Measurements from ENCODE around the gene DNAAF3.
A peak's percentile ranks its signal among the peaks of the same experiment; 100 is the strongest.

Gene DNAAF3

DNA sequence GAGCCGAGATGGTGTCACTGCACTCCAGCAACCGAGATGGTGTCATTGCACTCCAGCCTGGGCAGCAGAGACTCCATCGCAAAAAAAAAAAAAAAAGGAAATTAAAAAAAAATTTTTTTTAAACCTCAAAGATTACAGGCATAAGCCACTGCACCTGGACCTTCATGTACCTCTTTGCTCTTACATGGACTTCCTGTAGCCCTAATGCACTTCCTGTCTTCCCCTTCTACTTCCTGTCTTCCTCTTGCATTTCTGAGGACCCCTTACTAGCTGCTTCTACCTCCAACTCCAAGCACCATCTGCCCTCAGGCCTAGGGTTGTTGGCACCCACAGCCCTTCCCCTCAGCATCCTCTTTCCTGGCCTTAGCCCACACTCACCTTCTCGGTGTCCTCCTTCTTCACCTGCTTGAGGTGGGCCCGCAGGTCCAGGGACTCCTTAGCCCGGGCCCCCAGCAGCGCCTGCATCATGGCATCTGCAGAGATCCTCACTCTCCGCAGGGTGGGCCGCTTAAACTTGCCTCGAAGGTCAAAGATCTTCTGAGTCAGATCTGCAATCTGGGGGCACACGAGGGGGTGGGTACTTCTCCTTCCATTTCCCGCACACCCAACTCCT is 12.7 kb downstream of the DNAAF3 start:
- DNase-seq (ENCODE audit: low read depth): no peak

- no peak for DNase-seq (ENCODE audit: low read depth)
These were observed 14.4 kb downstream of the DNAAF3 start for GRCh38 chr19:55152017-55152416.

- DNase-seq (ENCODE audit: low read depth): no peak
These were observed 17.1 kb downstream of the DNAAF3 start, which contains the start of gene TNNT1 for GRCh38 chr19:55149078-55150003. Gene TNNT1, minus strand, starts transcription at chr19:55149206. Its CDS starts 2,049 bp downstream, at chr19:55147157.

DNA sequence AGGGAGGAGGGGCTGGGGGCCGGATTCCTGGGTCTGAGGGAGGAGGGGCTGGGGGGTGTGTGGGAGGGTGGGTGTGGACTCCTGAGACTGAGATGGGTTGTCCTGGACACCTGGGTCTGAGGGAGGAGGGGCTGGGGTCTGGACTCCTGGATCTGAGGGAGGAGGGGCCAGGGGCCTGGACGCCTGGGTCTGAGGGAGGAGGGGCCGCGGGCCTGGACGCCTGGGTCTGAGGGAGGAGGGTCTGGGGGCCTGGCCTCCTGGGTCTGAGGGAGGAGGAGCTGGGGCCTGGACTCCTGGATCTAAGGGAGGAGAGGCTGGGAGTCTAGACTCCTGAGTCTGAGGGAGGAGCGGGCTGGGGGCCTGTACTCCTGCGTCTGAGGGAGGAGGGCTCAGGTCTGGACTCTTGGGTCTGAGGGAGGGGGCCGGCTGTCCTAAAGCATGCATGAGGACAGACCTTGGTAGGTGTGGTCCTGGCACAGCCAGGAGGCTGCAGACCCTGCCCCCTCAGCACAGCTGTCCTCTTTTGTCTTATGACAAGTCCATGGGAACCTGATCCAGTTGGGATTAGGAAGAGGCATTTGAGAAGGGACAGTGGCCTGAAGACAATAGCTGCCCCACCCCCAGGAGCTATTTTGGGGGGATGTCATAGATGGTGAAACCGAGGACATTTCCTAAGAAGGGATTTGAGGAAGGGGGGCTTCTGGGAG is 18.7 kb downstream of the DNAAF3 start:
- no peak for DNase-seq (ENCODE audit: low read depth)

DNA sequence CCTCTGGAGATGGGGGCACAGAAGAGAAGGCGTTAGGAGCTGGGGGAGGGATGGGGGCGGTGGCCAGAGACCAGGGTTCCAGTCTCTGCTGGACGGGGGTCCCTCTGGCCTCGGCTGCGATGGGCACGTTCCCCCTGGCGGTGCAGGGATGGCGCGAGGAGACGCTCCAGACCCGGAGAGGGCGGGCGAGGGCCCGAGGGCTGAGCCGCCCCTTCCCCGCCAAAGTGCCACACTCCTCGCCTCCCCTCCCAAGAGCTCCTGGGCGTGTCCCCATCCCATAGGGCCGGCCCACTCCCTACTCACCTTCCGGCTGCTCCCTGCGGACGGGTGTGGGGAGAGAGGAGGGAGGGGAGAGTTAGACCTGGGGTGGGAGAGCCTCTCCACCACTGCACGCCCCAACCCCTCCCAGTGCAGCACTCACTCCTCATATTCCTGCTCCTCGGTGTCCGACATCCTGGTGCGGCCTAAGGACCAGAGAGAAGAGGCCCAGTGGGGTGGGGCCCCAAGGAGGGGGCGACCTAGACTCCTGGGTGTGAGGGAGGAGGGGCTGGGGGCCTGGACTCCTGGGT is 19.6 kb downstream of the DNAAF3 start:
- DNase-seq (ENCODE audit: low read depth): no peak

GRCh38 chr19:55146078-55146704 is 20.2 kb downstream of the DNAAF3 start:
- no peak for DNase-seq (ENCODE audit: low read depth)

GRCh38 chr19:55145232-55145631 is 21.2 kb downstream of the DNAAF3 start:
- no peak for DNase-seq (ENCODE audit: low read depth)

DNA sequence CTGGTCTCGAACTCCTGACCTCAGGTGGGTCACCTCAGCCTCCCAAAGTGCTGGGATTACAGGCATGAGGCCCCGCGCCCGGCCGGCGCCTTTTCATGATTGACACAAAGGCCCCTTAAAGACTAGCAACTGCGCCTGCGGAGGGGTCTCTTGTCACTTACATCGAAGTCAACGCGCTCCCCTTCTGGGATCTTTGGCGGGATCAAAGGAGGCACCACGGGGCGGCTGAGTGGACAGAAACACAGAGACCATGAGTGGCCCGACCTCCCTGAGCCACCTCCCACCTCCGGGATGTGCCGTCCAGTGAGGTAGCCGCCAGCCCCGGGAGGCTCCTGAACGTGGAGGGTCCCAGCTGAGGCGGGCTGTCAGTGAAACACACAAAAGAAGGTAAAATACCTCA is 24.7 kb downstream of the DNAAF3 start:
- no peak for DNase-seq (ENCODE audit: low read depth)

DNA sequence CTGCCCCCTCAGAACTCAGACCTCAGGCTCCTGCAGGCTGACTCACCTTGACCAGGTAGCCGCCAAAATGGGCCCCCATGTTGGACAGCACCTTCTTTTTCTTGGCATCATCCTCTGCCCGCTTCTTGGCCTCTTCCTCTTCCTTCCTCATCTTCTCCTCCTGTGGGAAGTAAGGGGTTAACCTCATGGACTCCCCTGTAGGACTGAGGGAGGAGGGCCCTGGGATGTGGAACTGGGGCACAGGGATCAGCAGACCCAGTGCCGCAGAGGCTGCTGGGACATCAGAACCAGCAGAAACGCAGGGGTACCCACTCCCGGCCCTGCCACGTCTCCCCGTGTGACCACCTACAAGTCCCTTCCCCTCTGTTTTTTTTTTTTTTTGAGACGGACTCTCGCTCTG is 28.5 kb downstream of the DNAAF3 start:
- DNase-seq (ENCODE audit: low read depth): no peak

DNA sequence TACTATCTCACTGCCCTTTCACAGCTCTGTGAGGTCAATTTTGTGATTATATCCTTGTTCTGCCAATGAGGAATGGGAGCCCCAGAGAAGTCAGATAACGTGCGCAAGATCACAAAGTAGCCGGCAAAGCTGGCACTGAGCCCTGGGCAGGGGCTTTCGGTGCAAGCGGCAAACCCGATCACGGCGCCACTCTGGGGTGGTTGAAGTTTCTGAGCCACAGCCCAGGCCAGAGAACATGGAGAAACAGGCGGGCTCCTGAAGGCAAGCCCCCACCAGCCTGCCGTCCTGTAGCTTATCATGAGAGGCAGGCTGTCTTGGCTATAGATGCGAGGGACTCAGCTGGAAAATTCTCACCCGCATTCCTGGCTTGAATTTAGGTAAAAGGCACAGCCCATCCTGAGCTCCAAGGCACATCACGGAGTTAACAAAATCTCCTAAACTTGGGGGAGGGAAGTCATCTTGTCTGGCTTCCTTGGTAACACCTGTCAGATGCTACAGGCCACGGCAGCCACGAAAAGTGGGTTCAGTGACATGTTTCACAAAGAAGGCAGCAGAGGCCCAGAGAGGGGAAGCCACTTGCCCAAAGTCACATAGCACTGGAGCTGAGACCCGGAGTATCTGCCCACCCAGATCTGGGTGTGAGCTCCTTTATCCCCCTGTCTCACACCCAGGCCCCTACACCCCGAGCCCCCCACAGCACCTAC is 29.9 kb downstream of the DNAAF3 start:
- DNase-seq (ENCODE audit: low read depth): no peak

GRCh38 chr19:55134736-55135135 is 31.7 kb downstream of the DNAAF3 start:
- DNase-seq (ENCODE audit: low read depth): no peak

DNA sequence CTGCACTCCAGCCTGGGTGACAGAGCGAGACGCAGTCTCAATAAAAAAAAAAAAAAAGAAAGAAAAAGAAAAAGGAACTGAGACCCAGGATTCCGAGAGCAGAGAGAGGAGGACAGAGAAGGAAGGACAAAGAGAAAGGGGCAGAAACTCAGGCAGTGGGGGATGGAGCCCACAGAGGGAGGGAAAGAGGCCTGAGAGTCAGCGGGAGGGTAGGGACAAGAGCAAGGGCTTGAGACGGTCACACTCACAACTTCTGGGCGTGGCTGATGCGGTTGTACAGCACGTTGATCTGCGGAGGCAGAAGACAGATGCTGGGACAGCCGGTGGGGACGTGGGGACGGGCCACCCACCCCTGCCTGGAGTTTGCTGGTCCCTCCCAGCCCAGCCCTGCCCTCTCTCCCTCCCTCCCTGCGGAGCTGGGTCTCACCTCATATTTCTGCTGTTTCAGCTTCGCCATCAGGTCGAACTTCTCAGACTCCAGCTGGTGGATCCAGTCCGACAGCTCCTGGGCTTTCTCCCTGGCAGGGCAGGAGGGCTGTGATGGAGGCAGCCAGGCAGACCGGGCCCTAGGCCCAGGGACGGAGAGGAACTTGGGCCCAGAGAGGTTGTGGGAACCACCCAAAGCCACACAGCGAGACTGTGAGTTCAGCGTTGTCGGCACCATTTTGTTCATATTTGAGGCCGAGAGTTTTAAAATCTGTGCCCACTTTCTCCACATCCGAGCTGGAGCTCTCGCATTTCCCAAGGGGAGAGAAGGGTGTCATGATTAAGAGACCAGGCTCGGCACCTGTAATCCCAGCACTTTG is 32.6 kb downstream of the DNAAF3 start:
- DNase-seq (ENCODE audit: low read depth): no peak

DNA sequence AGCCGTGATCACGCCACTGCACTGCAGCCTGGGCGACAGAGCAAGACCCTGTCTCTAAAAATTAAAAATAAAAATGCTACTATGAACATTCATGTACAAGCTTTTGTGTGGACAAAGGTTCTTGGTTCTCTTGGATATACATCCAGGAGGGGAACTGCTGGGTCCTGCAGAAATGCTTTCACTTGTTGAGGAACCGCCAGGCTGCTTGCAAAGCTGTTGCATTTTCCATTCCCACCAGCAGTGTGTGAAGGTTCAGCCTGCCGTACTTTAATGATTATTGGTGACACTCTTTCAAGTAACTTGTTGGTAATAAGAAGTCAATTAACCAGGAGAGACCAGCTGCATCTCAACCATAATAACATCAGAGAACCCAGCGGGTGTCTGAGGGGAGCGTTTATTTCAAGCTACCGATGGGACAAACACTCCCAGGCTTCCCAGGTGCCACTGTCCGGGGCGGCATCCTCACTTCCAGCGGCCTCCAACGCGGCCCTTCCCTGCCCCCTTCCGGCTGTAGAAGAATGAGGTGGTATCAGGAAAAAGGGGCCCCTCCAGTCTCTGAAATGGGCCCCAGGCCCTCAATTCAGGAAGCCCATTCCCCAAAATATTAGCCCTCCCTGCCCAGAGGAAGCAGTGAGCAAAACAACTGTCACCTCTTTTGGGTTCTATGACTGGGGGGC is 33.8 kb downstream of the DNAAF3 start:
- no peak for DNase-seq (ENCODE audit: low read depth)

DNA sequence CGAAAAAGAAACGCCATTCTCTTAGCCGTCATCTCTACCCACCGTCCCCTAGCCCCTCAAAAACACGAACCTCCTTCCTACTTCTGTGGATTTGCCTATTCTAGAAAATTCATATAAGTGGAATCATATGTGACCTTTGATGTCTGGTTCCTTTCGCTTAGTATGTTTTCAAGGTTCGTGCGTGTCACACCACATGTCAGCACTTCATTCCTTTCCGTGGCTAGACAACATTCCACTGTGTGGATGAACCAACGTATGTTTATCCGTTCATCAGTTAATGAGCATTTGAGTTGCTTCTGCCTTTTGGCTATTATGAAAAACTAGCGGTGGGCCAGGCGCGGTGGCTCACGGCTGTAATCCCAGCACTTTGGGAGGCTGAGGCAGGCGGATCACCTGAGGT is 35.0 kb downstream of the DNAAF3 start:
- no peak for DNase-seq (ENCODE audit: low read depth)

DNA sequence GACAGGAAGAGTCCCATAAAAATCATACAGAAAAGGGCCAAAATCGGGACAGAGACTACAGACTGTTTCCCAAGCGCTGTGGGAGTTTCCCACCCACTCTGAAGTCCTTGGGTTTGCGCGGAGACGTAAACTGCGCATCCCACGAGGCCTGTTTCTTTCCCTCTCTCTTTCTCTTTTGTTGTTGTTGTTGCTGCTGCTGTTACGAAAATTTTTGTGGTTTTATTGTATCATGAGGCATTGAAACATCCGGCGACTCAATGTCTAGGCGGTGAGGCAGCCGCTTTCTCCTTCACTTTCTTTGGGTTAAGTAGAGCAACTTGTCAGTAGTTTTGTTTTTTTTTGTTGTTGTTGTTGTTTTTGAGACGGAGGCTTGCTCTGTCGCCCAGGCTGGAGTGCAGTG is 47.4 kb downstream of the DNAAF3 start:
- no peak for DNase-seq (ENCODE audit: low read depth)

GRCh38 chr19:55118401-55118991 is 47.9 kb downstream of the DNAAF3 start:
- DNase-seq (ENCODE audit: low read depth): no peak

- DNase-seq (ENCODE audit: low read depth): peak; percentile 98
These were observed 48.6 kb downstream of the DNAAF3 start for GRCh38 chr19:55117663-55118391.

DNA sequence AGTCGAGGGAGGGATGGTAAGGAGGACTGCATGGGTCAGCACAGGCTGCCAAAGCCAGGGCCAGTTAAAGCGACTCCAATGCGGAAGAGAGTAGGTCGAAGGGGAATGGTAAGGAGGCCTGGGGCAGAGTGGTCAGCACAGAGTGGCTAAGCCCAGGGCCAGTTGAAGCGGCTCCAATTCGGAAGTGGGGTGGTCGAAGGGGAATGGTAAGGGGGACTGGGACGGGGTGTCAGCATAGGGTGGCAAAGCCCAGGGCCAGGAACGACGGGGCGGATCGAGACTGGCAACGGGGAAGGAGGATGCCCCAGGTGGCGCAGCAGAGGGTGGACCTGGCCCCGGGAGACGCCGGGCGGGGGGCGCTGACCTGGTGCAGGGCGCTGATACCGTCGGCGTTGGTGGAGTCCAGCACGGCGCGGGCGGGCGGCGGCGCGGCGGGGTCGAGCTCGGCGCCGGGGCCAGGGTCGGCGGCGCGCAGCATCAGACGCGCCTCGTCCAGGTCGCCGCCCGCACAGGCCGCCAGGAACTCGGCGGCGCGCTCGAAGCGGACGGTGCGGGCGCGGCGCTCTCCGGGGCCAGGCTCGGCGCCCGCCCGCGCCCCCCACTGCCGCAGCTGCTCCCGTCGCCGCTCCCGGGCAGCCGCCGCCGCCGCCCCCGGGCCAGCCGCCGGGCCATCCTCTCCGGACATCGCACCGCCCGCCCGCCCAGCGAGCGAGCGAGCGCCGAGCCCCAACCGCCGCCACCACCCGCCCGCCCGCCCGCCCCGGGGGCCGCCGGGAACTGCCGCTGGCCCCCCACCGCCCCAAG is 49.4 kb downstream of the DNAAF3 start, which contains the start of gene PPP1R12C:
Gene PPP1R12C, minus strand, starts transcription at position 779 of the 804 bp plus-strand sequence. Its CDS starts 94 bp downstream, at position 685.
- no peak for DNase-seq (ENCODE audit: low read depth)
